GM21786 (cell line): ENCODE measurements around the gene OR6S1.
"Not testable (repeated sequence)": the region's sequence is repeated elsewhere in the genome, so short reads cannot be mapped to it uniquely, and the experiment has no call there.

ENCODE experiments used
- ATAC-seq: cut with Tn5 transposase; IDR thresholded peaks from one replicate; pipeline ENCODE4 v1.9.1; 2021; ENCODE audit not compliant: unreplicated experiment

Gene OR6S1

DNA sequence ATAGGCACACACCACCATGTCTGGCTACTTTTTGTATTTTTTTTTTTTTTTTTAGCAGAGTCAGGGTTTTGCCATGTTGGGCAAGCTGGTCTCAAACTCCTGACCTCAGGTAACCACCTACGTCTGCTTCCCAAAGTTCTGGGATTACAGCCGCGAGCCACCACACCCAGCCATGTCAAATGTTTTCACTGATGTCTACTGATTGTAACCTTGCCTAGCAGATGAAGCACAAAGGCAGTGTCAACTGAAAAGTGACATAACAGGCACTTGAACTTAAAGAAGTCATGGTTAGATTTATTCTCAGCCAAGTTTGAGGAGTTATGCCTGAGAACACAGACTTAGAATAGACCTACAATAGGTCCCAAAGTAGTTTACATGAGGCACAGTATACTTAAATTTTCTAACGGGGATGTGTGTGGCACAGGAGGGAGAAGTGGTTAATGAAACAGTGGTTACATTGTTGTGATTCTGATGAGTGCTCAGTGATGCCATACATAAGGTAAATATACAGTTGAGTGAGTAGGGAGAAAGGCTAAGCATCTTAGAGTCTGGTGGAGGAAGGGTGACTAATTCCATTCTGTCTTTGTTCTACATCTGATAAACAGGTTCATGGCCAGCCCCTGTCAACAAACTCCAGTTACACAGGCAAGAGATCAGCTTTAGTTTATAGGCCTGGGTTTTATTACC lies 30.2 kb upstream of the OR6S1 start:
- ATAC-seq = peak; percentile 38

GRCh38 chr14:20668969-20669368 lies 27.5 kb upstream of the OR6S1 start:
- ATAC-seq = no peak

DNA sequence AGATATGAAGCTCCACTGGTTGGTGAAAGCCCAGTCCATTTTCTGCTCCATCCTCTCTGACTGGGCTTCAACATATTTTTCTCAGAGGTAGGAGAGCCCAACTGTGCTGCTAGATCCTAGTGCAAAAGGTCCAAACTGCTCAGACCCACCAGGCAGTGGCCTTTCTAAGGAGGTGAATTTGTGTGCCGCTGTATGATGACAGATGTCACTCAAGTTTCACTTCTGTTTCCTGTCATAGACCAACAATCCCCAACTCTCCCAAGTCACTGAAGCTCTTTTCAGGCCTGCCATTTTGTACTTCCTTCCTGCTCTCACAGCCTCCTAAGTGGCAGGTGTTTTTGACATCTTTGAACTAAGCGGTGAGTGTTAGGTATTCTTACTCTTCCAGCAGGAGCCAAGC lies 26.5 kb upstream of the OR6S1 start:
- ATAC-seq = peak; percentile 70

DNA sequence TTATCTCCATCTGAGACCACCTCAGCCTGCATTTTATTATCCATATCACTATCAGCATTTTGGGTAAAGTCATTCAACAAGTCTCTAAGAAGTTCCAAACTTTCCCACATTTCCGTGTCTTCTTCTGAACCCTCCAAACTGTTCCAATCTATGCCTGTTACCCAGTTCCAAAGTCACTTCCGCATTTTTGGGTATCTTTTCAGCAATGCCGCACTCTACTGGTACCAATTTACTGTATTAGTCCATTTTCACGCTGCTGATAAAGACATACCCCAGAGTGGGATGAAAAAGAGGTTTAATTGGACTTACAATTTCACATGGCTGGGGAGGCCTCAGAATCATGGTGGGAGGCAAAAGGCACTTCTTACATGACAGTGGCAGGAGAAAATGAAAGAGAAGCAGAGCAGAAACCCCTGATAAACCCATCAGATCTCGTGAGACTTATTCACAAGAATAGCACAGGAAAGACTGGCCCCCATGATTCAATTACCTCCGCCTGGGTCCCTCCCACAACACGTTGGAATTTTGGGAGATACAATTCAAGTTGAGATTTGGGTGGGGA lies 25.0 kb upstream of the OR6S1 start:
- not testable (repeated sequence) for ATAC-seq

GRCh38 chr14:20662968-20663732 lies 21.7 kb upstream of the OR6S1 start:
- peak; percentile 39 for ATAC-seq

GRCh38 chr14:20661197-20661596 lies 19.7 kb upstream of the OR6S1 start:
- ATAC-seq = no peak

DNA sequence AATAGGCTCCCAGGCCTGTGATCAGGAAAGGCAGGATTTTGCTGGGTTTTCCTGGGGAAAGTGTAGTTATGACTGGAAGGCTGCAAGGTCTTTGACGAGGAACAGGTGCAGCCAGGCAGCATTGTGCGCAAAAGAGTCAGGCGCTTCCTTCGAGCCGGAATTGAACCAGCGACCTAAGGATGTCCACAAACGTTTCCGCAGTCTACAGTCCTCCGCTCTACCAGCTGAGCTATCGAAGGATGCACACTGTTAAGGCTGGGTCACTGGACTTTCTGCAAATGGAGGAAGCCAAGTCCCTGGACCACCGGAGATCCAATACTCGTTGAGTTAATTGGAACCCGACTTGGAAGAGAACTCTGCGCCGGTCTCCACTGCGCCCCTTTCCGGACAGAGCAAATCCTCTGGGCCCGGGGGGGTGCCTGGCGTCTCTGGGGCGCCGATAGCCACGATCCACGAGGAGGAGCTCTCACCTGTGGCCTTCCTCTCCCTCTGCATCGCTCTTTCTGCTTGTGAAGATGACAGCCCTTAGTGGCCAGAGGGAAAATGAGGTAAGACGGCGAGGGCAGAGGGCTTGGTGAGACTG lies 18.4 kb upstream of the OR6S1 start:
- ATAC-seq = no peak

GRCh38 chr14:20659336-20659735 lies 17.8 kb upstream of the OR6S1 start:
- ATAC-seq = no peak

DNA sequence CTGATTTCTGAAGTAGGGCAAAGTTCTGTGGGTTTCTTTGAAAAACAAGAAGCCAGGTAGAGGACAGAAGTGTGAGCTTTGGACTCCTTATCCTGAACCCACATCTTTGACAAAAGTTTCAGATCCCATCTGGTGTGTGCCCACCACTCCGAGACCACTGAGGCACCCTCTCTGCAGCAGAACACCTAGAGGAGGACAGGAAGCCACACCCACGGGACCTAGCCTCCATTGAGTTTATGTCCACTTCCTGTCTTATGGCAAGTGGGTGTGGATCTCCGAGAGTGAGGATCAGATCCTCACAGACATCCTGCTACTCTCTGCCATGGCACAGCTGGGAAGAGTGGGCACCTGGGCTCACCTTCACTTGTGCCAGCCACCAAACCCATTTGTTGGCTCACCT lies 16.8 kb upstream of the OR6S1 start:
- no peak for ATAC-seq

GRCh38 chr14:20657216-20658211 lies 16.0 kb upstream of the OR6S1 start:
- no peak for ATAC-seq

DNA sequence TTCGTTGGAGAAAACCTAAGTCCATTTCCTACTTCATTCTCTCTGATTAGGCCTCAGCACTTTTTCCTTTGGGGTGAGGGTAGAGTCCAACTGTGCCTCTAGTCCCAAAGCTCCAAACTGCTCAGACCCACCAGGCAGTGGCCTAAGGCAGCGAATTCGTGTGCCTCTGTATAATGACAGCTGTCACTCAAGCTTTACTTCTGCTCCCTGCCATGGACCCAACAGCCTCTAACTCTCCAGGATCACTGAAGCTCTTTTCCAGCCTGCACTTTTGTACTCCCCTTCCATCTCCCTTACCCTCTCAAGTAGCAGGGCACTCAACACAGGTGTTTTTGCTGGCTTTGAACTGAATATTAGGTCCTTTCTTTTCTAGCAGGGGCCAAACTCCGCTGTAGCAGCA lies 14.8 kb upstream of the OR6S1 start:
- ATAC-seq = no peak

GRCh38 chr14:20655851-20656250 lies 14.4 kb upstream of the OR6S1 start:
- no peak for ATAC-seq

DNA sequence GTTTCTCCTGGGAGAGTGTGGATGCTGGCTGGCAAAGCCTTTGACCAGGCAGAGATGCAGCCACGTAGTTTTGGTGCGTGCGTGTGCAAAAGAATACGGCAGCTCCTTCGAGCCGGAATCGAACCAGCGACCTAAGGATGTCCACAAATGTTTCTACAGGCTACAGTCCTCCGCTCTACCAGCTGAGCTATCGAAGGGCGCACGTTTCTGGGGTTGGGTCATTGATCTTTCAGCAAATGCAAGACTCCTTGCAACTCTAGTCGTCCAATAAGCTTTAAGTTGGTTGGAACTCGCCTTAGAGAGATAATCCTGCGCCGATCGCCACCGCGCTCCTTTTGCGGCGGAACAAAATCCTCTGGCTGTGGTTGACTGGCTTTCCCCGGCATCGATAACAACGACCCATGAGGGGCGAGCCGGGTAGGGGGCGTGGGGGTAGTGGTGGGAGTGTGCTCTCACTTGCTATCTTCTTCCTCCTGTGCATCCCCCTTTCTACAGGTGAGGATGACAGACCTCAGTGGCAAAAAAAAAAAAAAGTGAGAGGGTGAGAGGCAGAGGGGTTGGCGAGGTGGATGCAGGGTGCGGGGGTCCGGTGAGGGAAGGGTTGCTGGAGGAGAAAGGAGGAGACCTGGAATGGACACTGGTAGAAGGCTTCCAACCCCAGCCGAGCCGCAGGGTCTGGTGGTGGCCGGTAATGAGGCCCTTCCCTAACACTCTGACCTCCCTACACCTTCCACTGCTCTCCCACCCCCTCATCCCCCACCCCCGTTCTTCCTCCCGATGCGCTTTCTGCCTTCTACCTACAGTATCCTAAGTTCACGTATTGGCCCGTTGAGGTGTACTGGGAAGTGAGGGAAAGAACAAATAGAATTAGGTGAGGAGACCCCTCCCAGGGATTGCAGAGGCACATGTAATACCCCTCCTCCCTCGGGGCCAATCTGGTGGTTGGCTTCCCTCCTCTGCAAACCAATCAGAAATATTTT lies 11.8 kb upstream of the OR6S1 start:
- no peak for ATAC-seq

- ATAC-seq = no peak
These were observed 4.0 kb upstream of the OR6S1 start for GRCh38 chr14:20645481-20645880.

DNA sequence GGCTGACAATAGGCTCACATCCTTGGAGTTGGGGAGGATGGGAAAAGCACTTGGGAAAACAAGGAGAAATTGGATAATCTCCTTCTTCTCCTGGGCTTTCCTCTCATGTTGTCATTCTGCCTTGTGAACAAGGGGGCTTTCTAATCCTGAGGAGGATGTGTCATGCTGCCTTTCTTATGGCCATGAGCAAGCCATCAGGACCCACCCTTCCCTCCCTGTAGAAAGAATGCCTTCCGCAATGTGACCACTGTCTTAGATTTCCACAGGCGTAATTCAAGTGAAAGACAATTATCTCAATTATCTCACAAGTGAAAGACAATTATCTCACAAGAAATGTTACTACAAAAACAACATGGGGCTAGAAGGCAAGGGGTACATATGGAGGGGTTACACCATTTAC lies 3.0 kb upstream of the OR6S1 start:
- no peak for ATAC-seq

GRCh38 chr14:20642755-20643154 lies 1.3 kb upstream of the OR6S1 start:
- ATAC-seq = not testable (repeated sequence)

DNA sequence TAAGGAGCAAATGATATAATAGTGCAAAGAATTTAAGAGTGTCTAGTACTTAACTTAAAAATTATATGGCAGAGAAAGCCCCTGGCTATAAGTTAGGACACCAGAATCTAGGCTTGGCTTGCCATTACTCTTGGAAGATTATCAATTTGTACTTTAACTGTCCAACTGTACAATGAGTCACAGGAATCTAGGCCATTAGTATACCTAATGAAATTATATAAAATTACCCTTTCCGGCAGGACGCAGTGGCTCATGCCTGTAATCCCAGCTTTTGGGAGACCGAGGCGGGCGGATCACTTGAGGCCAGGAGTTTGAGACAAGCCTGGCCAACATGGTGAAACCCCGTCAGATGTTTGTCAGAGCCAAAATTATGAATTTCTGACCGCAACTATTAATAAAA lies 691 bp upstream of the OR6S1 start:
- ATAC-seq = no peak

DNA sequence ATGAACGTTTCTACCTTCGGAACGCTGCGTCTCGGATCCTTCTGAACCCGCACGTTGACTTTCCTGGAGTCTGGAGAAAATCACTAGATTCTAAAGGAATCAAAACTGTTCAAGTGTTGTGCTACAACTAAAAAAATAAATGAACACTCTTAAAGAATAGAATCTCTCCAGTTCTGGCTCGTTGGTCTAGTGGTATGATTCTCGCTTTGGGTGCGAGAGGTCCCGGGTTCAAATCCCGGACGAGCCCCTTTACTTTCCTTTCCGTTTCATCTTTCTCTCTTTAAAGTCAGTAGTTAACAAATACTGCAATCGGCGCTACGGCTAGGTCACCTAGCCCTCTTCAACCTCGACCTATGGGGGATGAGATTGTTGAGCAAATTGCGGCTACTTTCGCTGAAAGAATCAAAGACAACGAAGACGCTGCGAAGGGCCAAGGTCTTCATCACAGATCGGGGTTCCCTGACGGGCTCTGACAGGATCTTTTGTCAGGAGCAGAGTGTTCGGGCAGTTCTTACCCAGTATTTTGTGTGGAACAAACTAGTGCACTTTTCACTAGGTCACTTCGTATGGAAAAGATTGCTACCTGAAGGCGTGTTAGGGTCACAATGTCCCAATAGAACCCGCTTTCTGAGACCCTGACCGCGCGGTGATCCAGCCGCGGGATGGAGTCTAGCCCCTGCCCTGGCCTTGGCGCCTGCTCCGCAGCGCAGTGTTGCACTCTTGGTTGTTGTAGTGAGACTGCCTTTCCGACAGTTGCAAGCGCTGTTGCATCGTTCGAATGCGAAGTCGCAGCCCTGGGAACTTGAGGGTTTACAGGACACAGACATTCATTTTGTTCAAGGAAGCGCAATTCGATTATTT lies 8.4 kb downstream of the OR6S1 start:
- peak; percentile 69 for ATAC-seq

GRCh38 chr14:20632448-20632830 lies 9.1 kb downstream of the OR6S1 start:
- peak; percentile 9 for ATAC-seq
